A673 (cell line): ENCODE results near the gene BAIAP2. TPM values are rescaled to one million over a fixed set of nuclear protein-coding genes. Genes with fewer than 3 reads are reported as not detected.

ENCODE experiments used
- BruUV-seq: library from RNA; stranded (reverse); fragments of 400-500 nt; replicated peaks from 2 replicates; lab custom pipeline; 2021; lab: Mats Ljungman, UMichigan
- CTCF ChIA-PET: fragments of 300-600 bp; sonication (Branson Sonifier 250); formaldehyde crosslinking; loops from one replicate; lab custom pipeline; 2022; ENCODE audit warnings: antibody characterized with exemption; lab: Charles Lee
- POLR2A ChIA-PET: fragments of 300-600 bp; sonication (Branson Sonifier 250); formaldehyde crosslinking; loops from one replicate; lab custom pipeline; 2022; ENCODE audit warnings: antibody characterized with exemption; ENCODE audit not compliant: low non-redundant PET; lab: Charles Lee
- DNase-seq: peaks from one replicate; pipeline ENCODE4 v3.0.0-alpha.2; 2015; ENCODE audit warnings: low spot score
- H3K27ac ChIP-seq: fragments of 200-600 bp; sonication (generic); 2 replicates; pipeline ENCODE4 v1.5.1; 2016; ENCODE audit warnings: mixed run types, low read depth, mild to moderate bottlenecking, mixed read lengths, antibody characterized with exemption, low read length; ENCODE audit not compliant: poor library complexity, severe bottlenecking
- H3K27me3 ChIP-seq: fragments of 200-600 bp; sonication (generic); replicated peaks from 2 replicates; pipeline ENCODE4 v1.6.1; 2017; ENCODE audit warnings: mixed run types, low read depth, mild to moderate bottlenecking, mixed read lengths, antibody characterized with exemption, low read length; ENCODE audit not compliant: insufficient read depth, poor library complexity
- H3K36me3 ChIP-seq: fragments of 200-600 bp; sonication (generic); 2 replicates; pipeline ENCODE4 v1.6.1; 2016; ENCODE audit warnings: mixed run types, mild to moderate bottlenecking, mixed read lengths, antibody characterized with exemption, low read length; ENCODE audit not compliant: insufficient read depth, poor library complexity, severe bottlenecking
- H3K4me1 ChIP-seq: fragments of 200-600 bp; sonication (generic); 2 replicates; pipeline ENCODE4 v1.6.1; 2017; ENCODE audit warnings: mixed run types, mild to moderate bottlenecking, mixed read lengths, antibody characterized with exemption, low read length; ENCODE audit not compliant: insufficient read depth, poor library complexity, severe bottlenecking
- H3K4me3 ChIP-seq: fragments of 200-600 bp; sonication (generic); 2 replicates; pipeline ENCODE4 v1.5.1; 2016; ENCODE audit warnings: low read depth, mixed run types, mild to moderate bottlenecking, mixed read lengths, low read length; ENCODE audit not compliant: poor library complexity, severe bottlenecking
- H3K9me3 ChIP-seq: fragments of 200-600 bp; sonication (generic); 2 replicates; pipeline ENCODE4 v1.6.1; 2016; ENCODE audit warnings: mixed run types, low read depth, mild to moderate bottlenecking, mixed read lengths, antibody characterized with exemption, low read length; ENCODE audit not compliant: poor library complexity, severe bottlenecking
- CTCF ChIP-seq: fragments of 300-800, 200-600 bp; sonication (generic); conservative IDR thresholded peaks from 2 replicates; pipeline ENCODE4 v1.5.1; 2017; ENCODE audit warnings: low read depth, mild to moderate bottlenecking, antibody characterized with exemption, low read length, moderate library complexity, mixed read lengths
- EZH2 ChIP-seq: fragments of 200-600 bp; sonication (generic); IDR thresholded peaks from 2 replicates; pipeline ENCODE4 v1.6.1; 2017; ENCODE audit warnings: borderline replicate concordance, low read depth, mild to moderate bottlenecking, mixed read lengths, antibody characterized with exemption, low read length; ENCODE audit not compliant: poor library complexity, severe bottlenecking
- intact Hi-C: fragments of 100-400 bp; cut with micrococcal nuclease; formaldehyde crosslinking; loops from one replicate; pipeline ENCODE4 v1.10.0; 2022; ENCODE audit not compliant: unreplicated experiment
- microRNA-seq: library from miRNA; unstranded; fragments of <30 nt; microRNA quantifications from one replicate; pipeline ENCODE4 v1.2.0, GENCODE V29; 2021
- total RNA-seq: library from RNA; stranded (reverse); gene quantifications from 2 replicates; pipeline ENCODE4 v1.2.3, GENCODE V29; 2021

The BAIAP2 gene
- total RNA-seq, 1 experiment from 2014 or later, result 51.6 TPM

GRCh38 chr17:81165246-81166032 is 130.5 kb downstream of the BAIAP2 start, which contains the start of gene PVALEF:
TSS of gene PVALEF (plus strand) at chr17:81165507. CDS start at chr17:81181227, 15,720 bp downstream.
- TF ChIP-seq EZH2, result no peak
- no peak for TF ChIP-seq CTCF
- no TSS peak for BruUV-seq
- H3K36me3 ChIP-seq, result no peaks in the 10 kb centered on the region
- POLR2A ChIA-PET, result no interaction called here
- no peaks in the 10 kb centered on the region for H3K27me3 ChIP-seq
- H3K9me3 ChIP-seq, result no peaks in the 10 kb centered on the region
- CTCF ChIA-PET, result no interaction called here
- H3K27ac ChIP-seq, result no peak within 1 kb of the TSS
- H3K4me3 ChIP-seq, result peak within 1 kb of the TSS; percentile 24
- intact Hi-C loops, result no loop called here
- no peak for DNase-seq
- peaks cover 10% of the 10 kb centered on the region for H3K4me1 ChIP-seq

DNA sequence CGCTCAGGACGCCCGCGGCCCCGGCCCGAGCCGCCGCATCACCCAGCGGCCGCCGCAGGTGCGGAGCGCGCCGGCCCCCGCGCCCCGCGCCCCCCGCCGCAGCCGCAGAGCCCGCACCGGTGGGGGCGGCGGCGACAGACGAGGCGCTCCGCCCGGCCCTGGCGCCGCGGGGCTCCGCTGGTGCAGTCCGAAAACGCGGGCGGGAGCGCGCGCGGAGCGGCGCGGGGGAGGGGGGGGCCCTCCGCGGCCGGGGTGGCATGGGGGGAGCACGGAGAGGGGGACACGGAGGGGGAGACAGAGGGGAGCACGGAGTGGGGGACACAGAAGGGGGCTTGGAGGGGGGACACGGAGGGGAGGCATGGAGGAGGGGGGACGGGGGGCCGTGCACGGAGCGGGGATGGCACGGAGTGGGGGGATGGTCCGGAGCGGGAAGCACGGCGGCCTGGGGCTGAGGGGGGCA is 131.1 kb downstream of the BAIAP2 start, which contains the start of gene AATK:
TSS of gene AATK (minus strand) at position 189 of the 460 bp plus-strand sequence. CDS start 229 bp downstream, outside the sequence.
- H3K27ac ChIP-seq, result no peak within 1 kb of the TSS
- H3K4me3 ChIP-seq, result peak within 1 kb of the TSS; percentile 24
- H3K27me3 ChIP-seq, result no peaks in the 10 kb centered on the region
- peaks cover 10% of the 10 kb centered on the region for H3K4me1 ChIP-seq
- no peaks in the 10 kb centered on the region for H3K9me3 ChIP-seq
- ChIA-PET CTCF (no interaction called here), POLR2A (no interaction called here)
- H3K36me3 ChIP-seq, result no peaks in the 10 kb centered on the region
- no TSS peak for BruUV-seq
- intact Hi-C loops, result no loop called here
- DNase-seq, result no peak
- TF ChIP-seq CTCF (no peak), EZH2 (no peak)

Small RNAs within 50 kb of the gene (microRNA-seq; reads per million reads assigned to microRNA genes)
- gene MIR1250 (1.9 reads per million), gene MIR3065 (not detected), gene MIR338 (not detected), gene MIR657 (not detected)

Other genes starting within 250 kb of the BAIAP2 start
- gene CHMP6, start 43.3 kb upstream of the BAIAP2 start, total RNA-seq, result 18.7 and 21.3 TPM in 2 replicates
- not detected in 2 replicates for gene PVALEF, start 130.4 kb downstream of the BAIAP2 start, total RNA-seq
- 0.90 and 1.4 TPM in 2 replicates for gene AATK, start 131.1 kb downstream of the BAIAP2 start, total RNA-seq
- gene CEP131, start 187.8 kb downstream of the BAIAP2 start, total RNA-seq, result 27.1 and 36.3 TPM in 2 replicates
- gene TEPSIN, start 203.9 kb downstream of the BAIAP2 start, total RNA-seq, result 33.6 and 36.1 TPM in 2 replicates
- 58.6 and 64.9 TPM in 2 replicates for gene NDUFAF8, start 204.2 kb downstream of the BAIAP2 start, total RNA-seq